NCI-H1436 (cell line): Measurements from ENCODE around the gene LCE6A.

Experiments used
- DNase-seq: peaks from one replicate; lab custom pipeline; 2025; lab: John Stamatoyannopoulos, UW

Gene LCE6A

GRCh38 chr1:152842556-152842955, at the start of gene LCE6A:
Gene LCE6A, plus strand, starts transcription at chr1:152842856. Its CDS starts 665 bp downstream, at chr1:152843521.
- no peak for DNase-seq

GRCh38 chr1:152795686-152796085, 47.0 kb upstream of the LCE6A start:
- no peak for DNase-seq

- no peak for DNase-seq
Measured at GRCh38 chr1:152796421-152796820, 46.2 kb upstream of the LCE6A start, which contains the start of gene LCE1D. Gene LCE1D, plus strand, starts transcription at chr1:152796721. Its CDS starts 1,074 bp downstream, at chr1:152797795.

GRCh38 chr1:152801333-152801732, 41.3 kb upstream of the LCE6A start:
- no peak for DNase-seq

GRCh38 chr1:152806576-152806975, 36.1 kb upstream of the LCE6A start, which contains the start of gene LCE1C:
Gene LCE1C, minus strand, starts transcription at chr1:152806651. Its CDS starts 1,173 bp downstream, at chr1:152805478.
- DNase-seq, result no peak

- no peak for DNase-seq
Measured at GRCh38 chr1:152811050-152811449, 31.6 kb upstream of the LCE6A start.

- no peak for DNase-seq
Measured at GRCh38 chr1:152811671-152812070, 31.0 kb upstream of the LCE6A start, which contains the start of gene LCE1B. Gene LCE1B, plus strand, starts transcription at chr1:152811971. Its CDS starts 476 bp downstream, at chr1:152812447.

GRCh38 chr1:152817309-152817708, 25.3 kb upstream of the LCE6A start:
- no peak for DNase-seq

- no peak for DNase-seq
Measured at GRCh38 chr1:152823294-152823693, 19.4 kb upstream of the LCE6A start.

GRCh38 chr1:152824964-152825363, 17.7 kb upstream of the LCE6A start:
- DNase-seq, result no peak

- DNase-seq, result no peak
Measured at GRCh38 chr1:152827173-152827572, 15.5 kb upstream of the LCE6A start, which contains the start of gene LCE1A. Gene LCE1A, plus strand, starts transcription at chr1:152827473. Its CDS starts 0 bp downstream, at chr1:152827473.

GRCh38 chr1:152836870-152837269, 5.8 kb upstream of the LCE6A start:
- no peak for DNase-seq

GRCh38 chr1:152855661-152856060, 13.0 kb downstream of the LCE6A start:
- no peak for DNase-seq

- DNase-seq, result no peak
Measured at GRCh38 chr1:152858062-152858461, 15.4 kb downstream of the LCE6A start.

- DNase-seq, result no peak
Measured at GRCh38 chr1:152859696-152860095, 17.0 kb downstream of the LCE6A start, which contains the start of gene LCE7A. Gene LCE7A, plus strand, starts transcription at chr1:152859996. Its CDS starts 702 bp downstream, at chr1:152860698.

- DNase-seq, result no peak
Measured at GRCh38 chr1:152860129-152860528, 17.5 kb downstream of the LCE6A start.

GRCh38 chr1:152861374-152861773, 18.7 kb downstream of the LCE6A start:
- no peak for DNase-seq

- DNase-seq, result no peak
Measured at GRCh38 chr1:152864443-152864842, 21.8 kb downstream of the LCE6A start.

- DNase-seq, result no peak
Measured at GRCh38 chr1:152866321-152866720, 23.7 kb downstream of the LCE6A start.

- peak; percentile 67 for DNase-seq
Measured at GRCh38 chr1:152869808-152870419, 27.3 kb downstream of the LCE6A start.

GRCh38 chr1:152870831-152871730, 28.4 kb downstream of the LCE6A start:
- DNase-seq, result peak; percentile 1

- no peak for DNase-seq
Measured at GRCh38 chr1:152871731-152872126, 29.1 kb downstream of the LCE6A start.

GRCh38 chr1:152873495-152873894, 30.8 kb downstream of the LCE6A start:
- no peak for DNase-seq
